ENCODE data around the gene EXOC4.

Gene EXOC4

DNA sequence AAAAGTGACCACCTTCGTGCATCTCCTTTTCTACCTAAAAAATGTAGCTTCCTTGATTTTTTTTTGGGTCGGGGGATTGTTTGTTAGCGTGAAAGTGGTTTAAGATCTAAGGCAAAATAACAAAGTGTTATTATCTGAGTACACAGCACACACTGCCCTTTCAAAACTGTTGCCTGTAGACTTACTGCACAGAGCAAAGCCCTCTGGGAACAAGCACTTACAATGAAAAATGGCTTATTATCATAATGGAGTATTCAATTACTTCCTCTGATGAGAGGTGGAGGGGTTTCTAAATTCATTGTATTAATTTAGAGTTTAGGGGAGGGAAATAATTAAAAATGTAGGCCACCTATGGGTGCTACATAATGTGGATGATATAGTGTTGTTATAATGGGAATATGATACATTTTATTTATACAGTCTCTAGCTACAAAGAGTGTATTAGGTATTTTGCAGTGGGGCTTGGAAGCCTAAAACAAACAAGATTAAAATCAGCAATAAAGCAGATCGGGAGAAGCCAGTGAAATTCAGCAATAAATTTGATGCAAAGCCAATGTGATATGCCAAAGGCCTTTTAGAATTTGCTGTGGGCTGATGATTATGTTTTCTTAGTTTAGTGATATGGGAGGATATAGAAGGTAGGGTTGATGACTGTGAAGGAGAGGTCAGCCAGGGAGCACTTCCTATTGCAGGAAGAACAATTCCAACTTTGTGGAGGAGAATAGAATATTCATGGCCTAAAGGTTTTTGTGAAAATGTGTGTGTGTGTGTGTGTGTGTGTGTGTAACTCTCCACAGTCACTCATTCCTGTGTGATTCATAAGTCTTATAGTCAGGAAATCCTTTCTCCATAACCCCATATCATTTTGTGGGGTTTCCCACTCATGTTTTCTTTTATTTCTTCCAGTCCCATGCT lies 17.7 kb upstream of the EXOC4 start:
- no peak overlapping the region for H2AK5ac ChIP-seq (ENCODE audit: low read depth, low read length)
- H2BK15ac ChIP-seq (ENCODE audit: low read length): no peak overlapping the region

DNA sequence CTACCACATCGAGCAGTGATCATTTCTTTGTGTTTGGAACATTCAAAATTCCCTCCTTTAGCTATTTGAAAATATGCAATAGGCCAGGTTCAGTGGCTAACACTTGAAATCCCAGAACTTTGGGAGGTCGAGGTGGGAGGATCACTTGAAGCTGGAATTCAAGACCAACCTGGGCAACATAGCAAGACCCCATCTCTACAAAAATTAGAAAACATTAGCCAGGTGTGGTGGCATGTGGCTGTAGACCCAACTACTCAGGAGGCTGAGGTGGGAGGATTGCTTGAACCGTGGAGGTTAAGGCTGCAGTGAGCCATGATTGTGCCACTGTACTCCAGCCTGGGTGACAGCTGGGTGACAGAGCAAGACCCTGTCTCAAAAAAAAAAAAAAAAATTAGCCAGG lies 15.3 kb upstream of the EXOC4 start:
- H3K4ac ChIP-seq (ENCODE audit: low read length): no peak overlapping the region
- H3K18ac ChIP-seq (ENCODE audit: low read length): no peak overlapping the region
- H3K9ac ChIP-seq (ENCODE audit: low read depth, low read length, poor library complexity): no peak overlapping the region
- no CpG with 5 or more reads among the region's 3 CpGs for WGBS, 2 donors (ENCODE audit: extremely low coverage in 2 of 2, insufficient read length in 2 of 2, insufficient replicate concordance in 1 of 2)
- no peak overlapping the region for H2BK15ac ChIP-seq (ENCODE audit: low read length)
- no peak overlapping the region for H2BK120ac ChIP-seq (ENCODE audit: low read depth, low read length)
- no peaks in the 10 kb centered on the region for H3K79me1 ChIP-seq (ENCODE audit: low read depth, low read length)
- no peak overlapping the region for H2BK5ac ChIP-seq (ENCODE audit: low read length)
- no peak overlapping the region for H2BK12ac ChIP-seq (ENCODE audit: low read length)
- H3K27me3 ChIP-seq (ENCODE audit: control insufficient read depth in 3 of 3, insufficient read depth in 3 of 3, low read depth in 1 of 3, low read length in 3 of 3): no peaks in the 10 kb centered on the region
- DNase-seq (ENCODE audit: low spot score): no peak
- no peak overlapping the region for H3K4me2 ChIP-seq (ENCODE audit: insufficient read depth, low read length, poor library complexity, severe bottlenecking)
- H3K9me3 ChIP-seq (replicated peaks in 1 of 2; ENCODE audit: control insufficient read depth in 2 of 2, insufficient read depth in 1 of 2, low read depth in 1 of 2, low read length in 2 of 2): no peaks in the 10 kb centered on the region
- H3K4me1 ChIP-seq (ENCODE audit: control insufficient read depth in 2 of 2, insufficient read depth in 1 of 2, low read depth in 1 of 2, low read length in 2 of 2): peaks cover 0 to 8% of the 10 kb centered on the region in 2 donors
- no peak overlapping the region for H3K23ac ChIP-seq (ENCODE audit: low read depth, low read length, poor library complexity)
- no peak overlapping the region for H4K8ac ChIP-seq (ENCODE audit: low read depth, low read length)
- H3K4me3 ChIP-seq (ENCODE audit: low read length in 2 of 2): no peak overlapping the region
- H3K27ac ChIP-seq (replicated peaks; ENCODE audit: low read length): no peak overlapping the region
- H3K36me3 ChIP-seq (replicated peaks in 1 of 2; ENCODE audit: control insufficient read depth in 2 of 2, insufficient read depth in 2 of 2, low read length in 2 of 2): no peaks in the 10 kb centered on the region
- H2AFZ ChIP-seq (ENCODE audit: low read length): no peak overlapping the region
- no peak overlapping the region for H2AK5ac ChIP-seq (ENCODE audit: low read depth, low read length)
- no peak overlapping the region for H3K14ac ChIP-seq (ENCODE audit: low read length)
- H4K91ac ChIP-seq (ENCODE audit: low read depth, low read length, poor library complexity): no peak overlapping the region

More for the DNA sequence above, 17.7 kb upstream of the EXOC4 start:
- Histone ChIP-seq H3K27me3 (ENCODE audit: control insufficient read depth in 3 of 3, insufficient read depth in 3 of 3, low read depth in 1 of 3, low read length in 3 of 3) (no peaks in the 10 kb centered on the region), H3K79me1 (ENCODE audit: low read depth, low read length) (no peaks in the 10 kb centered on the region), H4K8ac (ENCODE audit: low read depth, low read length) (no peak overlapping the region), H3K4me1 (ENCODE audit: control insufficient read depth in 2 of 2, insufficient read depth in 1 of 2, low read depth in 1 of 2, low read length in 2 of 2) (peaks cover 0 to 8% of the 10 kb centered on the region in 2 donors), H2BK120ac (ENCODE audit: low read depth, low read length) (no peak overlapping the region), H4K91ac (ENCODE audit: low read depth, low read length, poor library complexity) (no peak overlapping the region), H3K4me2 (ENCODE audit: insufficient read depth, low read length, poor library complexity, severe bottlenecking) (no peak overlapping the region), H3K9ac (ENCODE audit: low read depth, low read length, poor library complexity) (no peak overlapping the region), H3K23ac (ENCODE audit: low read depth, low read length, poor library complexity) (no peak overlapping the region), H2BK12ac (ENCODE audit: low read length) (no peak overlapping the region), H3K36me3 (replicated peaks in 1 of 2; ENCODE audit: control insufficient read depth in 2 of 2, insufficient read depth in 2 of 2, low read length in 2 of 2) (no peaks in the 10 kb centered on the region), H2AFZ (ENCODE audit: low read length) (peak overlapping the region; percentile 48), H3K9me3 (replicated peaks in 1 of 2; ENCODE audit: control insufficient read depth in 2 of 2, insufficient read depth in 1 of 2, low read depth in 1 of 2, low read length in 2 of 2) (no peaks in the 10 kb centered on the region), H3K4ac (ENCODE audit: low read length) (no peak overlapping the region), H3K18ac (ENCODE audit: low read length) (no peak overlapping the region), H3K27ac (replicated peaks; ENCODE audit: low read length) (no peak overlapping the region), H3K14ac (ENCODE audit: low read length) (no peak overlapping the region), H3K4me3 (ENCODE audit: low read length in 2 of 2) (no peak overlapping the region), H2BK5ac (ENCODE audit: low read length) (no peak overlapping the region)
- no peak for DNase-seq (ENCODE audit: low spot score)
- WGBS, 2 donors (ENCODE audit: extremely low coverage in 2 of 2, insufficient read length in 2 of 2, insufficient replicate concordance in 1 of 2): no CpG with 5 or more reads among the region's 4 CpGs

DNA sequence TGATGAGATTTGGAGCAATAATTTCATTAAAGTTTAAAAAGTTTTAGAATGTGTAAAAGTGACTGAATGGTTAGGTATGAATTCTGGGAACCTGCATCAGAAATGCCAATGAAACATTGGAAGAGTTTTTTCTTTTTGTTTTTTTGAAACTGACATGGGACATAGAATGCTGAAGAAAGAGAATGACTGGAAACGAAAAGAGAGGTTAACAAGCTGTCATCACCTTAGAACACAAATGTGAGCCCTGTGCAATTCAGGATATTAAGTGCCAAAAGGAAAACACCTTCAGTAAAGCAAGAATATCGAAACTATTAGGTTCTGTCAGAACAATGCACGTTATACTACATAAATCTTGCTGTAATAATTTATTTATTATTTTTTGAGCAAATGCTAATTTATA lies 12.6 kb upstream of the EXOC4 start:
- no peak overlapping the region for H4K8ac ChIP-seq (ENCODE audit: low read depth, low read length)
- H2BK15ac ChIP-seq (ENCODE audit: low read length): no peak overlapping the region
- no peak overlapping the region for H4K91ac ChIP-seq (ENCODE audit: low read depth, low read length, poor library complexity)
- no peak overlapping the region for H3K23ac ChIP-seq (ENCODE audit: low read depth, low read length, poor library complexity)
- no peak overlapping the region for H2AK5ac ChIP-seq (ENCODE audit: low read depth, low read length)
- H3K9ac ChIP-seq (ENCODE audit: low read depth, low read length, poor library complexity): no peak overlapping the region
- peaks cover 0 to 2% of the 10 kb centered on the region in 2 donors for H3K4me1 ChIP-seq (ENCODE audit: control insufficient read depth in 2 of 2, insufficient read depth in 1 of 2, low read depth in 1 of 2, low read length in 2 of 2)
- H3K27me3 ChIP-seq (ENCODE audit: control insufficient read depth in 3 of 3, insufficient read depth in 3 of 3, low read depth in 1 of 3, low read length in 3 of 3): no peaks in the 10 kb centered on the region
- H3K9me3 ChIP-seq (replicated peaks in 1 of 2; ENCODE audit: control insufficient read depth in 2 of 2, insufficient read depth in 1 of 2, low read depth in 1 of 2, low read length in 2 of 2): no peaks in the 10 kb centered on the region
- H3K18ac ChIP-seq (ENCODE audit: low read length): no peak overlapping the region
- no peak overlapping the region for H3K14ac ChIP-seq (ENCODE audit: low read length)
- no peak overlapping the region for H3K4ac ChIP-seq (ENCODE audit: low read length)
- DNase-seq (ENCODE audit: low spot score): no peak
- WGBS, 2 donors (ENCODE audit: extremely low coverage in 2 of 2, insufficient read length in 2 of 2, insufficient replicate concordance in 1 of 2): no CpG with 5 or more reads among the region's 3 CpGs
- H2BK120ac ChIP-seq (ENCODE audit: low read depth, low read length): no peak overlapping the region
- H2BK5ac ChIP-seq (ENCODE audit: low read length): no peak overlapping the region
- no peaks in the 10 kb centered on the region for H3K36me3 ChIP-seq (replicated peaks in 1 of 2; ENCODE audit: control insufficient read depth in 2 of 2, insufficient read depth in 2 of 2, low read length in 2 of 2)
- no peaks in the 10 kb centered on the region for H3K79me1 ChIP-seq (ENCODE audit: low read depth, low read length)
- H3K4me2 ChIP-seq (ENCODE audit: insufficient read depth, low read length, poor library complexity, severe bottlenecking): no peak overlapping the region
- no peak overlapping the region for H3K4me3 ChIP-seq (ENCODE audit: low read length in 2 of 2)
- no peak overlapping the region for H2AFZ ChIP-seq (ENCODE audit: low read length)
- no peak overlapping the region for H3K27ac ChIP-seq (replicated peaks; ENCODE audit: low read length)
- no peak overlapping the region for H2BK12ac ChIP-seq (ENCODE audit: low read length)

DNA sequence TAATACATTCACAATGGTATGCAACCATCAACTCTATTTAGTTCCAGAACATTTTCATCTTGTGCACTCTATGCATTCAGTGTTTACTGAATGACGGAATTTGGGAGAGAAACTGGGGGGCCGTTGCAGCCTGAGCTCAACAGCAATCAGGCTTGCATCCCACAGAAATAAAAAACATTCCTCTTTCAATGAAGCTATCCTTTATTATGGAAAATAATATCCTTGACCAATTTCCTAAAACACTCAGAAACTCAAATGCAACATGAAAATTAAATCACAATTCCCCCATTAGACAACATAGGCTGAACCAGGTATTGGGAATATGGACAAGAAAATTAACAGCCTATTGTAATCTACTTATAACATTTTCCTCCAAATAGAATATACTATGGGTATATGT lies 6.3 kb upstream of the EXOC4 start:
- H2BK5ac ChIP-seq (ENCODE audit: low read length): no peak overlapping the region
- no peak overlapping the region for H3K9ac ChIP-seq (ENCODE audit: low read depth, low read length, poor library complexity)

More for the DNA sequence above, 6.3 kb upstream of the EXOC4 start:
- H3K79me1 ChIP-seq (ENCODE audit: low read depth, low read length): no peaks in the 10 kb centered on the region
- H3K27me3 ChIP-seq (ENCODE audit: control insufficient read depth in 3 of 3, insufficient read depth in 3 of 3, low read depth in 1 of 3, low read length in 3 of 3): no peaks in the 10 kb centered on the region
- no peak overlapping the region for H2BK12ac ChIP-seq (ENCODE audit: low read length)
- H4K8ac ChIP-seq (ENCODE audit: low read depth, low read length): no peak overlapping the region
- no peak overlapping the region for H3K4me2 ChIP-seq (ENCODE audit: insufficient read depth, low read length, poor library complexity, severe bottlenecking)
- no peak overlapping the region for H3K27ac ChIP-seq (replicated peaks; ENCODE audit: low read length)
- no peak overlapping the region for H3K23ac ChIP-seq (ENCODE audit: low read depth, low read length, poor library complexity)
- no peak overlapping the region for H2AFZ ChIP-seq (ENCODE audit: low read length)
- H3K9me3 ChIP-seq (replicated peaks in 1 of 2; ENCODE audit: control insufficient read depth in 2 of 2, insufficient read depth in 1 of 2, low read depth in 1 of 2, low read length in 2 of 2): no peaks in the 10 kb centered on the region
- no peak overlapping the region for H3K18ac ChIP-seq (ENCODE audit: low read length)
- no peak overlapping the region for H3K4me3 ChIP-seq (ENCODE audit: low read length in 2 of 2)
- no peaks in the 10 kb centered on the region for H3K4me1 ChIP-seq (ENCODE audit: control insufficient read depth in 2 of 2, insufficient read depth in 1 of 2, low read depth in 1 of 2, low read length in 2 of 2)
- no CpG with 5 or more reads among the region's 2 CpGs for WGBS, 2 donors (ENCODE audit: extremely low coverage in 2 of 2, insufficient read length in 2 of 2, insufficient replicate concordance in 1 of 2)
- H2AK5ac ChIP-seq (ENCODE audit: low read depth, low read length): no peak overlapping the region
- H3K36me3 ChIP-seq (replicated peaks in 1 of 2; ENCODE audit: control insufficient read depth in 2 of 2, insufficient read depth in 2 of 2, low read length in 2 of 2): no peaks in the 10 kb centered on the region
- H2BK120ac ChIP-seq (ENCODE audit: low read depth, low read length): no peak overlapping the region
- no peak overlapping the region for H4K91ac ChIP-seq (ENCODE audit: low read depth, low read length, poor library complexity)
- H3K4ac ChIP-seq (ENCODE audit: low read length): no peak overlapping the region
- no peak overlapping the region for H2BK15ac ChIP-seq (ENCODE audit: low read length)
- H3K14ac ChIP-seq (ENCODE audit: low read length): no peak overlapping the region
- no peak for DNase-seq (ENCODE audit: low spot score)
